ENCODE data around the gene SLC35A4.

Gene SLC35A4

GRCh38 chr5:140611020-140611521 lies 46.4 kb downstream of the SLC35A4 start:
- no peak overlapping the region for H3K27ac Mint-ChIP-seq
- H3K4me3 Mint-ChIP-seq = no peak overlapping the region
- no peaks in the 10 kb centered on the region for H3K36me3 Mint-ChIP-seq (ENCODE audit: low read depth)
- DNase-seq (ENCODE audit: low spot score) = no peak
- peaks cover 1% of the 10 kb centered on the region for H3K27me3 Mint-ChIP-seq (ENCODE audit: low read depth)
- no peaks in the 10 kb centered on the region for H3K9me3 Mint-ChIP-seq
- H3K4me1 Mint-ChIP-seq (ENCODE audit: low read depth) = peaks cover 6% of the 10 kb centered on the region

Measured in T-helper 2 cell treated with Interferon-gamma antibody and Interleukin-4, amounts not matched to agents 5 μg/mL and 100 μg/mL, for 36 hours (primary cell).